ENCODE measurements around the gene TRAPPC14.
"Not testable (repeated sequence)": the region's sequence is repeated elsewhere in the genome, so short reads cannot be mapped to it uniquely, and the experiment has no call there.

The TRAPPC14 gene, protein sequence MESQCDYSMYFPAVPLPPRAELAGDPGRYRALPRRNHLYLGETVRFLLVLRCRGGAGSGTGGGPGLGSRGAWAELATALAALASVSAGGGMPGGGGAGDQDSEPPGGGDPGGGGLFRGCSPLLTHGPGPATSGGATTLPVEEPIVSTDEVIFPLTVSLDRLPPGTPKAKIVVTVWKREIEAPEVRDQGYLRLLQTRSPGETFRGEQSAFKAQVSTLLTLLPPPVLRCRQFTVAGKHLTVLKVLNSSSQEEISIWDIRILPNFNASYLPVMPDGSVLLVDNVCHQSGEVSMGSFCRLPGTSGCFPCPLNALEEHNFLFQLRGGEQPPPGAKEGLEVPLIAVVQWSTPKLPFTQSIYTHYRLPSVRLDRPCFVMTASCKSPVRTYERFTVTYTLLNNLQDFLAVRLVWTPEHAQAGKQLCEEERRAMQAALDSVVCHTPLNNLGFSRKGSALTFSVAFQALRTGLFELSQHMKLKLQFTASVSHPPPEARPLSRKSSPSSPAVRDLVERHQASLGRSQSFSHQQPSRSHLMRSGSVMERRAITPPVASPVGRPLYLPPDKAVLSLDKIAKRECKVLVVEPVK

DNA sequence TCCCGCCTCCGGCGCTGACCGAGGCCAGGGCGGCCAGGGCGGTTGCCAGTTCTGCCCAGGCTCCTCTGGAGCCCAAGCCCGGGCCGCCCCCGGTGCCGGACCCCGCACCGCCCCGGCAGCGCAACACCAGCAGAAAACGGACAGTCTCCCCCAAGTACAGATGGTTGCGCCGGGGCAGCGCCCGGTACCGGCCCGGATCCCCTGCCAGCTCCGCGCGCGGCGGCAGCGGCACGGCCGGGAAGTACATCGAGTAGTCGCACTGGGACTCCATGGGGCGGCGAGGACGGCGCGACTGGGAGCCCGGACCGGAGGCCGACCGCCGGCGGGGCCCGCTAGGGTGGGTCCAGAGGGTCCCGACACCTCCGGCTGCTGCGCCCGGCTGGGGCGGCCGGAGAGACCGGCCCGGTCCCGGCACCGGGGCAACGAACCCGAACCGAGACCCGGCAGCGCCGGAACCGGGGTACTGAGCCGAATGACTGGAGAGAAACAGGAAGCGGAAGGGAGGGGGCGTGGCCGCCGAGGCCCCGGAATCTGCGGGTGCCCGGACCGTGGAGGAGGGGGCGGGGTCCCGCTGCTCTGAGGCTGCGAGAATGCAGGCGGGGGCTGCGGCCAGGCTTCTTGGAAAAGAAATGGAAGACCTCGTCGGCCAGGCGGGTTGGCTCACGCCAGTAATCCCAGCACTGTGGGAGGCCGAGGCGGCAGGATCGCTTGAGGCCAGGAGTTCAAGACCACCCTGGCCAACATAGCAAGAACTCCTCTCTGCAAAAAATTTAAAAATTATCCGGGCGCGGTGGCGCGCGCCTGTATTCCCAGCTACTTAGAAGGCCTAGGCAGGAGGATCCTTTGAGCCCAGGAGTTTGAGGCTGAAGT lies at the start of gene TRAPPC14:
TRAPPC14 (minus strand) TSS at position 495 of the 870 bp plus-strand sequence; CDS start at position 271, 224 bp downstream.
- H3K4me3 ChIP-seq: peak within 1 kb of the TSS; percentile 54 to 99 (median 88)
- peak within 1 kb of the TSS; percentile 27 to 97 (median 90) for H3K27ac ChIP-seq

DNA sequence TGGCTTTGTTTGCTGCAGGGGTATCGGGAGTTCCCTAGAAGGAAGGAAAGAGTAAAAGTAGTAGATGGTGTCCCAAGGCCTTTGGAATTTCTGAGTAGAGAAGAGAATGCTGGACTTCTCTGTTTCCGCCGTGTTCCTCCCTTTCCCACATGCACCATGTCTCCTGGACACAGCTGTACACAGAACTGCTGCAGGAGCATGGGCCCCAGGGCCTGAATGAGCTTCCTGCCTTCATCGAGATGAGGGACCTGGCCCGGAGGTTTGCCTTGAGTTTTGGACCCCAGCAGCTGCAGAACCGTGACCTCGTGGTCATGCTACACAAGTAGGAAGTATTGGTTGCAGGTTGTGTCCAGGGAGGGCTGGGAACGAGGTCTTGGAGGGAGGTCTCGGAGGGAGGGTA lies 45.9 kb upstream of the TRAPPC14 start:
- no peak overlapping the region for H3K4me3 ChIP-seq
- H3K27ac ChIP-seq: no peak overlapping the region

DNA sequence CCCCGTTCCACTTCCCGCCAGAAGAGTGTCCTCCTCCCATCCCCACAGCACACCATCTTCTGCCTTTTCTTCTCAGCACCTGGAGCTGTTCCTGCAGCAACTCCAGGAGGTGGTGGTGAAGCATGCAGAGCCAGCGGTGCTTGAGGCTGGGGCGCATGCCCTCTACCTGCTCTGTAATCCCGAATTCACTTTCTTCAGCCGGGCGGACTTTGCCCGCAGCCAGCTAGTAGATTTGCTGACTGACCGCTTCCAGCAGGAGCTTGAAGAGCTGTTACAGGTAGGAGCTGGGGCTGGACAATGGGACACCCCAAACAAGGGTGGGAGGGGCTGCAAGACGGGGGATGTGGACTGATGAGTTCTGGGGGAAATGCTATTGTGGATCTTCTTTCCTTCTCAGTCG lies 42.2 kb upstream of the TRAPPC14 start:
- H3K27ac ChIP-seq: no peak overlapping the region
- H3K4me3 ChIP-seq: no peak overlapping the region

DNA sequence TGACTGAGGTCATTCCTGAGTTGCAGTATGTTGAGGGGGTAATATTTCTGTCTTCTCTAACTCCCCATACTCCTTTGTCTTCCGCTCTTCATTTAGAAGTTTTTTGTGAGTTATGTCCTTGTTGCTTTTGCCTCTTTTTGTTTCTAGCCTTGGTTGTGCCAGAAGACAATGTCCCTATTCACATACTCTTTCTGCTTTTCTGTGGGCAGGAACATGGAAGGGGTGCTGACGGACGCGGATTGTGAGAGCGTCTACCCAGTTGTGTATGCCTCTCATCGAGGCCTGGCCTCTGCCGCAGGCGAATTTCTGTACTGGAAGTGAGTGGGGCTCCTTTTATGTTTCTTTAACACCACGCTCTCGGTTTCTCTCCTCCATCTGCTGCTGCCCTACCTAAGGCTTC lies 39.7 kb upstream of the TRAPPC14 start:
- Histone ChIP-seq H3K27ac (no peak overlapping the region), H3K4me3 (no peak overlapping the region)

DNA sequence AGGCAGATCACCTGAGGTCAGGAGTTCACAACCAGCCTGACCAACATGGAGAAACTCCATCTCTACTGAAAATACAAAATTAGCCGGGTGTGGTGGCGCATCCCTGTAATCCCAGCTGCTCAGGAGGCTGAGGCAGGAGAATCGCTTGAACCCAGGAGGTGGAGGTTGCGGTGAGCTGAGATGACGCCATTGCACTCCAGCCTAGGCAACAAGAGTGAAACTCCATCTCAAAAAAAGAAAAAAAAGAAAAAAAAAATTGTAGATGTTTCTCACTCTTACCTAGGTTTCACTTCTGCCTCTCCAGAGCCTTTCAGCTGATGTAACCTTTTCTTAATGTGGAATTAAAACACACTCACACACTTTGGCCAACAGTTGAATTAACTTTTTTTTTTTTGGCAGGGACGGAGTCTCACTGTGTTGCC lies 37.4 kb upstream of the TRAPPC14 start:
- H3K27ac ChIP-seq, H3K4me3 ChIP-seq: not testable (repeated sequence)

DNA sequence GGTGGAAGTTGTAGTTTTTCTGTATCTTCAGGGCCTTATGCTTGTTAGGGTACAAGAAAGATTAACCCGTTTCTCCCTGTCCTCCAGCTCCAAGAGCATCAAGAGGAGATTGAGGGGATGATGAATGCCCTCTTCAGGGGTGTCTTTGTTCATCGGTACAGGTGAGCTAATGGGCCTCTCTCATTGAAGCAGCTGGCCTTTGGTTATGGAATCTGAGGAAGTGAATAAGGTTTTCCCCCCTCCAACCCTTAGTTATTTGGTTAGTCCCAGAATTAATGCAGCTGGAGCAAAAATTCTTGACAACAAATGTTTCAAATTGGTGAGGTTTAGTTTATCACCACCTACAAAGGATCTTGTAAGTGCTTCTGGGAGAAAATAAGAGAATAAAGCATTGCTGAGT lies 36.7 kb upstream of the TRAPPC14 start:
- peak overlapping the region in 1 of 21 experiments; percentile 12 for H3K27ac ChIP-seq
- H3K4me3 ChIP-seq: no peak overlapping the region

DNA sequence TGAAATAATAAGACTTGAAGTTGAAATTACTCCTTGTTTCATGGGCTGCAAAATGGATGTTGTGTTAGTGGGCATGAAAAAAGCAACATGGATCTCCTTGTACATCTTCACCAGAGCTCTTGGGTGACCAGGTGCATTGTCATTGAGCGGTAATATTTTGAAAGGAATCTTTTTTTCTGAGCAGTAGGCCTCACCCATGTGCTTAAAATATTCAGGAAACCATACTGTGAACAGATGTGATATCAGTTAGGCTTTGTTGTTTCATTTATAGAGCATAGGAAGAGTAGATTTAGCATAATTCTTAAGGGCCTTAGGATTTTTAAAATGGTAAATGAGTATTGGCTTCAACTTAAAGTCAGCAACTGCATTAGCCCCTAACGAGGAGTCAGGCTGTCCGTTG lies 34.4 kb upstream of the TRAPPC14 start:
- Histone ChIP-seq H3K4me3 (no peak overlapping the region), H3K27ac (no peak overlapping the region)

DNA sequence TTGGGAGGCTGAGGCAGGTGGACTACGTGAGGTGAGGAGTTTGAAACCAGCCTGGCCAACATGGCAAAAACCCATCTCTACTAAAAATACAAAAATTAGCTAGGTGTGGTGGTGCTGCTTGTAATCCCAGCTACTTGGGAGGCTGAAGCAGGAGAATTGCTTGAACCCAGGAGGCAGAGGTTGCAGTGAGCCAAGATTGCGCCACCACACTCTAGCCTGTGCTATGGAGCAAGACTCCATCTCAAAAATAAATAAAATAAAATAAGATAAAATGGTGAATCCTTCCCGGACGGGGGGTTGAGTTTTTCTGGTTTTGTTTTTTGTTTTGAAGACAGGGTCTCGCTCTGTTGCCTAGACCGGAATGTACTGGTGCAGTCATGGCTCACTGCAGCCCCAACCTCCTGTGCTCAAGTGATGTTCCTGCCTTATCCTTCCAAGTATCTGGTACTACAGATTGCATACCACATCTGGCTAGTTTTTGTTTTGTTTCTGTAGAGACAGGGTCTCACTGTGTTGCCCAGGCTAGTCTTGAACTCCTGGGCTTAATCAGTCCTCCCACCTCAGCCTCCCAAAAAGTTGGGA lies 33.8 kb upstream of the TRAPPC14 start:
- not testable (repeated sequence) for H3K4me3 ChIP-seq

DNA sequence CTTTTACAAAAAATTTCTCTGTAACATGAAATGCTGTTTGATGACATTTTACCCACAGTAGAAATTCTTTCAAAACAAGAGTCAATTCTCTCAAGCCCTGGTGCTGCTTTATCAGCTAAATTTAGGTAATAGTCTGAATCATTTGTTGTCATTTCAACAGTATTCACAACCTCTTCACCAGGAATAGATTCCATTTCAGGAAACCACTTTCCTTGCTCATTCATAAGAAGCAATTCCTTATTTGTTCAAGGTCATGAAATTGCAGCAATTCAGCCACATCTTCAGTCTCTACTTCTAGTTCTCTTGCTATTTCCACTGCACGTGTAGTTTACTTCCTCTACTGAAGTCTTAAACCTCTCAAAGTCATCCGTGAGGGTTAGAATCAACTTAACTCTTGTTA lies 33.3 kb upstream of the TRAPPC14 start:
- Histone ChIP-seq H3K27ac (peak overlapping the region in 1 of 21 experiments; percentile 57), H3K4me3 (no peak overlapping the region)

More for the DNA sequence above, 33.8 kb upstream of the TRAPPC14 start:
- peak overlapping the region in 1 of 21 experiments; percentile 57 for H3K27ac ChIP-seq

DNA sequence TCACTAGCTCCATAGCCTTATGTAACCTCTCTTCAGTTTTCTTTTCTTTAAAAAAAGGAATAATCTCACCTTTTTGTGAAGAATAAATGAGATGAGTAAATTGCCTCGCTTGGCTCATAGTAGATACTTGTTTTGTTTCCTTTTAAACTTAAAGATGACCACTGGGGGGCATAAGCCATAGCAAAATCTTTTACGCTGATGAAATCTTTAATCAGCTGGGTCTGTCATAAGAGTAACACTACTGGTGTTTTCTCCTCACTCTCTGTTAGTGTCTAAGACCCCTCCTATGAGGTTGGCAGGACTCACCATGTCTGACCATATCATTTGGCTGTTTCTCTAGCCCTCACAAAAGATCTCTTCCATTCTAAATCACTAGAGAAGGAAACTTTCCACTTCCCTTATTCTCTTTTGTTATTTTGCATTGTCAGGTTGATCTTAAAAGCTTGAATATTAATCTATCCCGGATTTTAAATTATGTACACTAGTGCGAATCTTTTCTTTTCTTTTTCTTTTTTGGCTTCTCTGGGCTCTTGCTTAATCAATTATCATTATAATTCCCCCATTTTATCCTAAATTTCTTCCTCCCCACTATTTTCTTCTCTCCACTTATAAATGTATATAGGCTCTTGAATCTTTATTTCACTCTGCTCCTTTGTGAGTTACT lies 31.7 kb upstream of the TRAPPC14 start:
- Histone ChIP-seq H3K4me3 (no peak overlapping the region), H3K27ac (no peak overlapping the region)

DNA sequence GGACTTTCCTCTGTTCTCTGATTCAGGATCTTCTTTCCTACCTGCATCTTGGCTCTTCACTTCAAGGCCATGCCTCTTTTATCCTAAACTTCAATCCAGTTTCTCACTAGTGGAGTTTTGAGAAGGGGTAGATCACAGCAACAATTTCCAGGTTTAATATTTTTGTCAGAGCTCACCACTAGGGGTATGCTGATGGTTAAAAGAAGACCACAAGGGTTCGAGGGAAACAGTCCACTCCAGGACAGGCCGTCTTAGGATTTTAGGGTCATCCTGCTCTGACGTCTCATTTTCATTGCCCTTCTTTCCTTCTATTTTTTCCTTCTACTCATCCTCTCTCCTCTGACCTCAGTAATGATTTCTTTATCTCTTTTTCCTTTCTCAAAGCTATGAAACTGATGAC lies 30.5 kb upstream of the TRAPPC14 start:
- Histone ChIP-seq H3K27ac (no peak overlapping the region), H3K4me3 (no peak overlapping the region)

DNA sequence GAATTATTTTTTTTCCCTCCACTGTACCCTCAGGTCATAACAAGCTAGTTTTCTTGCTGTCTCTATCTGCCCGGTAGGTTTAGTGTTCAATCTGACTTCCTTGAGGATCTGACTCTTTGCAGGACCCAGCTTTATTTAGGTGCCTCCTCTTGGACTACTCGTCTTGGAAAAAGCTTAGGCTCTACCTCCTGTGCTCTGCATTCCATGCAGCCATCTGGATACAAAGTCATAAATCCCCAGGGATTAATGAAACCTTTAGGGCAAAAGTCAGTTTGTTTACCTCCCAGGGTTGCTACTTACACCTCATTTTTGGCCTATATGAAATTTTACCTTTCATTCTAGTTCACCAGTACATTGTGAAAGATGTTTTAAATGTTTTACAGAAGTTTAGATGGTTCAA lies 27.2 kb upstream of the TRAPPC14 start:
- Histone ChIP-seq H3K4me3 (no peak overlapping the region), H3K27ac (no peak overlapping the region)

DNA sequence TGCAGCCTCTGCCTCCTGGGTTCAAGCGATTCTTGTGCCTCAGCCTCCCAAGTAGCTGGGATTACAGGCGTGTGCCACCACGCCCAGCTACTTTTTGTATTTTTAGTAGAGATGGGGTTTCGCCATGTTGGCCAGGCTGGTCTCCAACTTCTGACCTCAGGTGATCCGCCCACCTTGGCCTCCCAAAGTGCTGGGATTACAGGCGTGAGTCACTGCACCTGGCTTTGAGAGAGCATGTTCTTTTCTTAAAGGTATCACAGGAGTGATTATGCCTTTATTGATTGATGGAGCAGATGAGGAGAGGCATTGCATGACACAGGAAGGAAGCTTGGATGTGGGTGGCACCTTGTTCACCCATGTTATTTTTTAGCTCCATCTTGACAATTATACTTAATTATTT lies 24.6 kb upstream of the TRAPPC14 start:
- H3K27ac ChIP-seq, H3K4me3 ChIP-seq: not testable (repeated sequence)

DNA sequence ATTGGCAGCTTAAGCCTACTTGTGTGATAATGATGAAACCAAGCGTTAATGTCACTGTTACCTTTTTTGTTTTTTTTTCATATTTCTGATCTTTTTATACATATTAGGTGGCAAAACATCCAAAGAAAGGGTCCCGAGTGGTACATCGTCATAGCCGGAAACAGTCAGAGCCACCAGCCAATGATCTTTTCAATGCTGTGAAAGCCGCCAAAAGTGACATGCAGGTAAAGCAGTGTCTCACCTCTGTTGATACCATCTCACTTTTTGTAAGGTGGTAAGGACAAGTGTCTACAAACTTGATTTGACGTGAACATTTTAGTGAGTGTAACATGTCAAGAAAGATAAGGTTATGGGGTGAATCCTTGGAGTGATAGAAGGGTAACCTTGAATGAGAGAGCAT lies 24.1 kb upstream of the TRAPPC14 start:
- H3K4me3 ChIP-seq, H3K27ac ChIP-seq: not testable (repeated sequence)

DNA sequence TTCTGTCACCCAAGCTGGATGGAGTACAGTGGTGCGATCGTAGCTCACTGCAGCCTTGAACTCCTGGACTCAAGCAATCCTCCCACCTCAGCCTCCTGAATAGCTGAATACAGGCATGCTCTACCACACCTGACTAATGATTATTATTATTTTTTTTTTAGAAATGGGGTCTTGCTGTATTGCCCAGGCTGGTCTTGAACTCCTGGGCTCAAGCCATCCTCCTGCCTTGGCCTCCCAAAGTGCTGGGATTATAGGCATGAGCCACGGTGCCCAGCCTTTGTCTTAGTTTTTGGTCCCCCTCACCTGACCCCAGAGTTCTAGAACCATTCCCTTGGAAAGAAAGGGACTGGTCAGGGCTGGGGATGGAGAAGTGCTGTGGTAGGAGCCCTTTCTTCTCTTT lies 21.6 kb upstream of the TRAPPC14 start:
- not testable (repeated sequence) for H3K4me3 ChIP-seq, H3K27ac ChIP-seq

DNA sequence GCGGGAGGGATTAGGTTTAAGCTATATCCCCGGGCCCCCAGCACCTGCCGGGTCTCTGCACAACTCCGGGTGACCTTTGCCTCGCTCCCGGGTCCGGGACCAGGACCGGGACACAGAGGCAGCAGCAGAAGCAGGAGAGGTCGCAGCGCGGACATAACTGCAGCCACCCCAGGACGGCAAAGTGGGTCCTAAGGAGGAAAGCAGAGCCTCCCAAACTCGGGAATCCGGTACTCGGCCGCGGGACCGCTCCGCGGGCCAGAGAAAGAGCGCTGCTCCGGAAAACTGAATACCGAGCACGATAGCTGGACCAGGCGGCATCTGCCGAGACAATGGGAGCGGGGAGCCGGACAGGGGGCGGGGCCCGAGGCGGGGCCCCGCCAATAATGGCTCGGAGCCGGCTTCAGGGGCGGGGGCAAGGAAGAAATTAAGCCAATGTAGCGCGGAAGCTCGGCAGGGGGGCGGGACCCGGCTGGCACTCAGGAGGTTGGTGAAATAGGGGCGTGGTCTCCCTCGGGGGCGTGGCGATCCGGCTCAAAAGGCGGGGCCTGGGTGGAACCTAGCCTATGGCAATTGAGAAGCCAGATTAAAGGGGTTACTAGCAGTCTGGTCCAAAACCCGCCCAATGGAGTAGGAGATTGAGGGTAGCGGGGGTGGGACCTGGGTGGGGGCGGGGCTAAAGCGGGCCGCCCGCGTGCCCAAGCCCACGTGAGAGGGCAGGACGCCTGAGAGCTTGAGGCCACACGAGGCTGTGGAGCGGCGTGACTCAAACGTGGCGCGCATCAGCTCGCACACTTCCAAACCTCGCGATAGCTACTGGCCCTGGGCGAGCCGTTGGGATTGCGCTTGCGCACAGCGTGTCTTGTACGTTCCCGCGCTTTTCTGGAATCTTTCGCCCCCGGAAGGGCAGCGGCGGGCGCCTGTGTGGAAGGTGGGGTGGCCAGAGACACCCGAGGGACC lies 18.8 kb upstream of the TRAPPC14 start, which contains the start of the genes GPC2 and STAG3:
GPC2 (minus strand) TSS at position 337 of the 957 bp plus-strand sequence; CDS start at position 155, 182 bp downstream.
STAG3 (plus strand) TSS at position 874 of the 957 bp plus-strand sequence. CDS start 2,639 bp downstream, outside the sequence.
- H3K27ac ChIP-seq: peak within 1 kb of the TSS in 5 of 21 experiments; percentile 27 to 71 (median 57)
- H3K4me3 ChIP-seq: peak within 1 kb of the TSS; percentile 37 to 58 (median 48)

DNA sequence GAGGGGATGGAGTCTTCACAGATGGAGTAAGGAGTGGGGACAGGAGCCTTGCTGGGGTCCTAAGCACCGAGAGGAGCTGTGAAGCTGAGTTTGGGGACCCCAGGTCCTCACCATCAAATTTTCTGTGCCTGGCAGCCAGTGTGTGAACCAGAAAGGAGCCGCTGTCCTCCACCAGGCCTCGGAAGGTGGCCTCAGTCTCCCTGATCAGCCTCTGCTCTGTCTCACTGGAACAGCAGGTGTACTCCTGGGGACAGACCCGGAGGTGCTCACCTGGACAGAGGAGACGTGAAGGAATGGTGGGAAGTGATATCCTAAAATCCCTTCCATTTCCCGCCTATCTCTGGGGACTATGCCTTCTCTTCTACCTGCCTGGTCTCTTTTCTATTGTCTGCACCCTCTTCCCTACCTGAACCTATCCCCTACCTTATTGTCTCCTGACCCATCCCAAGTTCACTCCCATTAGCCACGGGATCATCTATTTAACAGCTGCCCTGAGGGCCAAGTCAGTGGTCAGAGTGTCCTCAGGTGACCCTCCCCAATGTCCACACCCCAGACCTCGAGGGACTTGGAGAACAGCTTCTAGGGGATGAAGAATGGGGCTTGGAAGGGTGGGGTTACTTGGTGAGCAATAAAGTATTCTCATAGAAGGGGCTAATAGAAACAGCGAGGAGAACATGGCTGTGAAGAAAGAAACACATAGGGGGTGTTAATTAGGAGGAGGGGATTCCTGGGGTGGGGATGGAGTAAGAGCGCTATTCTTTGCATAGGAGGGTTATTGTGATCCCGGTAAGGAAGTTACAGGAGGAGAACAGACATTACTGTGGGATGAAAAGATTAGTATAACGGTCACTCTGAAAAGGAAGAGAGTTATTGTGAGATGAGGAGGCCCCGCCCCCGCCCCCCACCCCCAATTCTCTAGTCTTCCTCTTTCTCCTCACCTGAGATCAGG lies 17.8 kb upstream of the TRAPPC14 start:
- H3K4me3 ChIP-seq: peak overlapping the region; percentile 37 to 58 (median 48)

More for the DNA sequence above, 17.8 kb upstream of the TRAPPC14 start:
- H3K27ac ChIP-seq: peak overlapping the region in 2 of 21 experiments; percentile 59 to 71
